ENCODE results near the gene TSPYL2.
A peak's percentile ranks its signal among the peaks of the same experiment; 100 is the strongest.

TSPYL2 gene

GRCh38 chrX:53093177-53093655 lies 11.0 kb downstream of the TSPYL2 start:
- Histone ChIP-seq H3K4me3 (peak overlapping the region; percentile 67 to 79), H3K27ac (peak overlapping the region; percentile 85 to 94), H3K9me3 (no peaks in the 10 kb centered on the region), H3K4me1 (peaks cover 0 to 8% (median 0%) of the 10 kb centered on the region in 4 donors), H3K27me3 (no peaks in the 10 kb centered on the region), H3K36me3 (no peaks in the 10 kb centered on the region)
- intact Hi-C loops (cut with DNase I; ENCODE audit: low total_unique reads) = loop anchor here (1.0 kb wide), 1 partner anchor 22 kb away; no protein-coding TSS in a partner anchor
- DNase-seq = peak; percentile 82 to 91
- TF ChIP-seq, protein P1, sequence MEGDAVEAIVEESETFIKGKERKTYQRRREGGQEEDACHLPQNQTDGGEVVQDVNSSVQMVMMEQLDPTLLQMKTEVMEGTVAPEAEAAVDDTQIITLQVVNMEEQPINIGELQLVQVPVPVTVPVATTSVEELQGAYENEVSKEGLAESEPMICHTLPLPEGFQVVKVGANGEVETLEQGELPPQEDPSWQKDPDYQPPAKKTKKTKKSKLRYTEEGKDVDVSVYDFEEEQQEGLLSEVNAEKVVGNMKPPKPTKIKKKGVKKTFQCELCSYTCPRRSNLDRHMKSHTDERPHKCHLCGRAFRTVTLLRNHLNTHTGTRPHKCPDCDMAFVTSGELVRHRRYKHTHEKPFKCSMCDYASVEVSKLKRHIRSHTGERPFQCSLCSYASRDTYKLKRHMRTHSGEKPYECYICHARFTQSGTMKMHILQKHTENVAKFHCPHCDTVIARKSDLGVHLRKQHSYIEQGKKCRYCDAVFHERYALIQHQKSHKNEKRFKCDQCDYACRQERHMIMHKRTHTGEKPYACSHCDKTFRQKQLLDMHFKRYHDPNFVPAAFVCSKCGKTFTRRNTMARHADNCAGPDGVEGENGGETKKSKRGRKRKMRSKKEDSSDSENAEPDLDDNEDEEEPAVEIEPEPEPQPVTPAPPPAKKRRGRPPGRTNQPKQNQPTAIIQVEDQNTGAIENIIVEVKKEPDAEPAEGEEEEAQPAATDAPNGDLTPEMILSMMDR (IDR thresholded peaks at IDR 0.05) = peak; percentile 44 to 69

DNA sequence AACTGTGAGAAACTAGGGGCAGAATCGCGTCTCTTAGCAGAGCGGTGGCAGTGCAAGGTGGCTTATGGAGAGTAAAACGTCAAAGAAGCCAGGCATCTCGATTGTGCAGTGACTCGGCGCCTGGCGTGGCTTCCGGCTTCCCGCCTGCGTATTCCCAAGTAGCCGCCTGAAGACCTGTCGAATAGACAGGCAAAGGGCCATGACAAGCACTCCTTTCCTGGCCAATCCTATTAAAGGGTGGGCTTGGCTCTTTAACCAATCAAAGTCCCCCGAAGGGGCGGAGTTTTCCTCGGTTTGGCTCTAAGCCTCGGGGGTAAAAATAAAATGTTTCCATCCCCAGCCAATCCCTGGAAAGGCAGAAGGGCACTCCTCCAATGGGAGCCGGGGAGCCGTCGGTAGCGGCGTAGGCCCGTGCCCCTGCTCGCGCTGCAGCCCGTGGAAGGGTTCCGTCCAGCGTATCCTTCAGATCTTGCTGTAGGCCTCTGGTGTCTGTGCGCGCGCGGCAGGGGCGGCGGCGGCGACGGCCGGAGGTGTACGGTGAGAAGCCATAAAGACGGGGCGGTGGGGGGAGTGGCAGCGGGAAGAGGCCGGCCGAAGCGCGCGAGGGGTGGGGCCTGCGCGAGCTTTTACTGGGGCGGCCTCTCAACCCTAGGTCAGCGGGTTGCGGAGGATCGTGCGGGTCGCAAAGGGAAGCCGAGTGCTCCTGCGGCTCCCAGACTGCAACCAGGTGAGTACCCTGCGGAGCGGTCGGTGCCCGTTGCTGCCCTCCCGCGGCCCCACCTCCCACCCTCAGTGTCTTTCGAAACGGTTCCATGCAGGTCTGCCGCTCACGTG lies 11.8 kb downstream of the TSPYL2 start, which contains the start of gene KANTR:
Gene KANTR, plus strand, starts transcription at position 395 of the 834 bp plus-strand sequence. CDS start 30,131 bp downstream, outside the sequence.
- Histone ChIP-seq H3K36me3 (peaks cover 0 to 5% (median 0%) of the 10 kb centered on the region in 3 donors), H3K9me3 (no peaks in the 10 kb centered on the region), H3K27me3 (no peaks in the 10 kb centered on the region), H3K4me1 (peaks cover 0 to 8% (median 0%) of the 10 kb centered on the region in 4 donors), H3K27ac (peak within 1 kb of the TSS; percentile 85 to 94), H3K4me3 (peak within 1 kb of the TSS; percentile 67 to 79)
- DNase-seq = peak; percentile 87 to 94
- intact Hi-C loops (cut with DNase I; ENCODE audit: low total_unique reads) = loop anchor here (1.0 kb wide), 1 partner anchor 23 kb away; no protein-coding TSS in a partner anchor
- TF ChIP-seq, protein P1 (IDR thresholded peaks at IDR 0.05) = no peak

- H3K36me3 ChIP-seq = peaks cover 0 to 6% (median 0%) of the 10 kb centered on the region in 3 donors
- no peaks in the 10 kb centered on the region for H3K9me3 ChIP-seq
- no peaks in the 10 kb centered on the region for H3K27me3 ChIP-seq
- H3K4me1 ChIP-seq = peaks cover 0 to 8% (median 0%) of the 10 kb centered on the region in 4 donors
- H3K27ac ChIP-seq = peak overlapping the region; percentile 85 to 94
- peak overlapping the region; percentile 67 to 79 for H3K4me3 ChIP-seq
- DNase-seq = no peak
- TF ChIP-seq, protein P1 (IDR thresholded peaks at IDR 0.05) = no peak
- intact Hi-C loops (cut with DNase I; ENCODE audit: low total_unique reads) = no loop called here
Observed at GRCh38 chrX:53094582-53094905, 12.4 kb downstream of the TSPYL2 start.

- DNase-seq = no peak
- H3K4me1 ChIP-seq = peaks cover 0 to 8% (median 0%) of the 10 kb centered on the region in 4 donors
- no peaks in the 10 kb centered on the region for H3K27me3 ChIP-seq
- H3K9me3 ChIP-seq = no peaks in the 10 kb centered on the region
- intact Hi-C loops (cut with DNase I; ENCODE audit: low total_unique reads) = no loop called here
- H3K27ac ChIP-seq = no peak overlapping the region
- peaks cover 0 to 11% (median 0%) of the 10 kb centered on the region in 3 donors for H3K36me3 ChIP-seq
- no peak overlapping the region for H3K4me3 ChIP-seq
- TF ChIP-seq, protein P1 (IDR thresholded peaks at IDR 0.05) = no peak
Observed at GRCh38 chrX:53095796-53096195, 13.6 kb downstream of the TSPYL2 start.

- H3K27ac ChIP-seq = no peak overlapping the region
Observed at GRCh38 chrX:53114864-53115549, 32.8 kb downstream of the TSPYL2 start.

More at GRCh38 chrX:53114864-53115549, 32.8 kb downstream of the TSPYL2 start:
- Histone ChIP-seq H3K4me3 (no peak overlapping the region), H3K9me3 (no peaks in the 10 kb centered on the region), H3K4me1 (peaks cover 0 to 5% (median 0%) of the 10 kb centered on the region in 4 donors), H3K36me3 (peaks cover 0 to 9% (median 6%) of the 10 kb centered on the region in 3 donors), H3K27me3 (no peaks in the 10 kb centered on the region)
- no peak for DNase-seq
- intact Hi-C loops (cut with DNase I; ENCODE audit: low total_unique reads) = no loop called here
- TF ChIP-seq, protein P1 (IDR thresholded peaks at IDR 0.05) = no peak

Measured in tibial artery (tissue), 4 donors.